Fibroblast of villous mesenchyme (primary cell): ENCODE results near the gene ARHGAP10. TPM values are rescaled to one million over a fixed set of nuclear protein-coding genes. Genes with fewer than 3 reads are reported as not detected.

Experiments
- DNase-seq: peaks from one replicate; pipeline ENCODE4 v3.0.0-alpha.2; 2010; ENCODE audit warnings: low read depth
- H3K4me3 ChIP-seq: 2 replicates; pipeline ENCODE4 v1.5.1; 2011; ENCODE audit warnings: low read depth, mild to moderate bottlenecking, low read length
- total RNA-seq: library from RNA; depleted of rRNA; stranded (reverse); fragments of >200 nt; gene quantifications from 2 replicates; pipeline ENCODE4 v1.2.3, GENCODE V29; 2012
- TF ChIP-seq, protein P1 (sequence below): IDR thresholded peaks from 2 replicates; pipeline ENCODE4 v1.5.1; 2012; ENCODE audit warnings: low read depth, mild to moderate bottlenecking, low read length; ENCODE audit not compliant: insufficient read depth

The ARHGAP10 gene
- total RNA-seq, 1 donor, result 41.5 TPM

DNA sequence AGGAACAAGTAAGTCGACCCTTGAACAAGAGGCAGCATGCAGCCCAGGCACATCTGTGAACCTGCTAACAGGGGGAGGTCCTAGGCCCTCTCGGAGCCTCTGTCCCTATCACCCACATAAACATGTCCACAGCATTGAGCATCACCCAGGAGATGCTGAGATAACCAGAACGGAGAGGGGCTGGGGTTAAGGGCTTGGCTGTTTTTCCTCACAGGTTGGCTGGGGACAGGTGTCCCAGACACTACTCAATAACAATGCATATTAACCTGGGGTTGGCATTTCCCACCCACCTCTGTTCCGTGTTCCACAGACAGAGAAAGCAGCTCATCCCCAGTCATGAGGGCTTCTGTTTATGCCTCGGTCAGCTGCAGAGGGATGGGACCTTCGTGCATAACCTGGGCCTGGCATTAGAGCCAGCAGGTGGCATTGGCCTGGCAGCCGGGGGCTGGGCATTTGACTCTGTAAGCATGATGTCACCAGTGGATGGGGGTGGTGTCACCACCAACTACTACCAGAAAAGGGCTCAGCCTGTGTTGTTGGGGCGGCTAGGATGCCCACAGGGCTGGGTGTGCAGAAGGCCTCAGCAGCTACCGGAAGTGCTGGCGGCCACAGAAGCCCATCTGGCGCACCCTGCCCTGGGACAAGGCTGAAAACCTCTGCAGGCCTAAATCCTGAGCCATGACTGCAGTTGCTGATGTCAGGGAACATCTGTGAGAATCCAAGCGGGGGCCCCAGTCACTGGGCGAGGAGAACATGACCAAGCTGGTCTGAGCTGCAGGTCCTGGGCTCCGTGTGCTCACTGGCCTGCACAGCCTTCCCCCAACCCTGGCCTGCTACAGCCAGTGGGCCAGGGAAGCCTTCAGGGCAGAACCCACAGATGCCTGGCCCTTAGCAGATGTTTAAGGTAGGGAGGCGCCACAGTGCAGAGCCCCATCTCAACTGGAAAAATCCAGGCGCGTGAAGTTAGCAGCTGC, 358.9 kb downstream of the ARHGAP10 start:
- TF ChIP-seq, protein P1, sequence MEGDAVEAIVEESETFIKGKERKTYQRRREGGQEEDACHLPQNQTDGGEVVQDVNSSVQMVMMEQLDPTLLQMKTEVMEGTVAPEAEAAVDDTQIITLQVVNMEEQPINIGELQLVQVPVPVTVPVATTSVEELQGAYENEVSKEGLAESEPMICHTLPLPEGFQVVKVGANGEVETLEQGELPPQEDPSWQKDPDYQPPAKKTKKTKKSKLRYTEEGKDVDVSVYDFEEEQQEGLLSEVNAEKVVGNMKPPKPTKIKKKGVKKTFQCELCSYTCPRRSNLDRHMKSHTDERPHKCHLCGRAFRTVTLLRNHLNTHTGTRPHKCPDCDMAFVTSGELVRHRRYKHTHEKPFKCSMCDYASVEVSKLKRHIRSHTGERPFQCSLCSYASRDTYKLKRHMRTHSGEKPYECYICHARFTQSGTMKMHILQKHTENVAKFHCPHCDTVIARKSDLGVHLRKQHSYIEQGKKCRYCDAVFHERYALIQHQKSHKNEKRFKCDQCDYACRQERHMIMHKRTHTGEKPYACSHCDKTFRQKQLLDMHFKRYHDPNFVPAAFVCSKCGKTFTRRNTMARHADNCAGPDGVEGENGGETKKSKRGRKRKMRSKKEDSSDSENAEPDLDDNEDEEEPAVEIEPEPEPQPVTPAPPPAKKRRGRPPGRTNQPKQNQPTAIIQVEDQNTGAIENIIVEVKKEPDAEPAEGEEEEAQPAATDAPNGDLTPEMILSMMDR, result no peak
- H3K4me3 ChIP-seq, result no peak overlapping the region
- DNase-seq, result no peak

DNA sequence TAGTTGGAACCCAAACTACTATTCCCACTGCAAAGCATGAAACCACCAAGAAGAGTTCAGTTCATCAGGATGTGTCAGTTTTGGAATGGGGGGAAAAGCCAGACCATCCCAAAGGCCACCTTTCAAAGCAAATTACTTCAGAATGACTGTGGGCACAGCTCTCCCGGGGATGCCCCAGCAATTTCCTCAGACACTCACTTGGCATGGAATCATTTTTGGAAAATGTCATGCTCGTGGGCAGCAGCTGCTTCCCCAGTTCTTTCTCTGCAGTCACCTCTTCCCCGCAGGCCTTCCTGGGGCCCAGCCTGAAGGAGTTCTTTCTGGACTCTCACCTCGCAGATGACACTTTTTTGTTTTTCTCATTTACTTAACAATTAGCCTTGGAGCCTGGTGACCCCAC, 360.0 kb downstream of the ARHGAP10 start:
- TF ChIP-seq, protein P1, result no peak
- DNase-seq, result no peak
- no peak overlapping the region for H3K4me3 ChIP-seq

DNA sequence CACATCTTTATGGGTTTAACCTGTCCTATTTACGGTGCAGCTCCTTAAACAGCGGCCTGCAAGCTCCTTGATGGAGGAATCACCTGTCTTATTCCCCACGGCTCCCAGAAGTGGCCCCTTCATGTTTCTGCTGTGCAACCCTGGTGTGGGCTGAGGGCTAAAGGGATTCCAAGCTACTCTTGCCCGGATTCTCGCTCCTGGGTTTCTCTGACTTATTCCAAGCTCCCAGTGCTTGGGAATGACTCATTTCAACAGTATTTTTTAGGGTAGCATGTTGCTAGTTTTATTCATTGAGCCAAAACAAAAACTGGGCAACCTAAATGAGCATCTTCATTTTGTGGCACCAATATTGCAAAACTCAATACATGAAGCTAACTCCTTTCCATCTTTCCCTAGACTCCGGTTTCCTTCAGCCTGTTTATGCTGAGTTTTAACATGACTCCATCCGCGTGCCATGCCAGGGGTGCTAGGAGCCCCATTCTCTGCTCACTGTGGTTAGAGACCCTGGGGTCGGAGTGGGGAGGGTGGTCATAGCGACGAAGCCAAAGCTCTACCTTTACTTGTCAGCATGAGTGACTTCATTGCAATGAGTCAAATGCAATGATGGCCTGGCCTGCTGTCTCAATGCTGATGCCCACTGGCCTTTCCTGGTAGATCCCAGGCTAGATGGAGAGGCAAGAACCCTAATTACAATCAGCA, 360.6 kb downstream of the ARHGAP10 start:
- no peak overlapping the region for H3K4me3 ChIP-seq
- no peak for DNase-seq
- TF ChIP-seq, protein P1, result no peak

DNA sequence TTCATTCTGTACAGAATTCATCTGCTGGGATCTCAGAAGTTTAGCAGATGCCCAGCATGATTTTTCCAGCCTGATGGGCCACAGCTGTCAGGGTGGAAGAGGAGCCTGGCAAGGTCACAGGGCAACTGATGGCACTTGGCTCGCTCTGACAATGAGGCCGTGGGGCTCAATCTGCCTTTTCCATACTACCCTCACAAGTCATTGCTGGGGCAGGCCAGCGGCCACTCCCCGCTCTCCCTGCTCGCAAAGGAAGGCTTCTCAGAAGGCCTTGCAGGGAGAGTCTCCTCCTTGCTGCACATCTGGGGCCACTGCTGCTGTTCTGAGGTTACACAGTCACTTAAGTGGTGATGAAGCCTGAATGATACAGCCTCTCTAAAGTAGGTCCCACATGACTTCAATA, 361.2 kb downstream of the ARHGAP10 start:
- H3K4me3 ChIP-seq, result no peak overlapping the region
- no peak for DNase-seq
- TF ChIP-seq, protein P1, result no peak

DNA sequence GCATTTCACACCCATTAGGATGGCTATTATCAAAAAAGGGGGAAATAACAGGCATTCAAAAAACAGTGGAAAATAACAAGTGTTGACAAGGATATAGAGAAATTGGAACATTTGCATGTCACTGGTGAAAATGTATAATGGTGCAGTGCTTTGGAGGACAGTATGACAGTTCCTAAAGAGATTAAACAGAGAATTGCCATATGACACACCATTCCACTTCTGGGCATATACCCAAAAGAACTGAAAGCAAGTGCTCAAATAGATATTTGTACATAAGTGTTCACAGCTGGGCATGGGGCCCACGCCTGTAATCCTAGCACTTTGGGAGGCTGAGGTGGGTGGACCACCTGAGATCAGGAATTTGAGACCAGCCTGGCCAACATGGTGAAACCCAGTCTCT, 362.3 kb downstream of the ARHGAP10 start:
- DNase-seq, result no peak
- TF ChIP-seq, protein P1, result no peak
- H3K4me3 ChIP-seq, result no peak overlapping the region

DNA sequence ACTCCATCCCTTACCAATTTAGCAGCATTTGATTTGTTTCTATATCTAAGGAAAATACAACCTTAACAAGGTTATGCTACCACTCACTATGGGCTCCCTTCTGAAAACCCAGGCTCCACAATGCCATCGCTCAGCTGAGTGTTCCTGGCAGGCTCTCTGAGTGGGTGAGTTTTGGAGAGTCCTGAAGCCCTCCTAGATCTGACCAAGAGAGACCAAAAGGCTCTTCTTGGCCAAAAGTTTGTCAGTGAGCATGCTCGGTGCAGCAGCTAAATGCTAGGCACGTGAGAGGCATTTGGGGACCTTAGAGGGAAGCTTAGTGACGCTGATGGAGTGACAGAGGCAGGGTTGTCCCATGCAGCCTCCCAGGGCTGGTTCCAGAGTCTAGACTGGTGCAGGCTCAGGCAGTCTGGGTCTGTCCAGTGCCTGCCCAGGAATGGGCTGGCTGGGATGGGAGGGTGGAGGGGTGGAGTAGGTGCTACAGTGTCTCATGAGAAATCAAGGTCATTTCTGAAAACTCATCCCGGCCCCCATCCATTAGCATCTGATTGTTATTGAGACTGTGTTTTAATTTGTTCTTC, 363.5 kb downstream of the ARHGAP10 start:
- no peak overlapping the region for H3K4me3 ChIP-seq
- DNase-seq, result no peak
- TF ChIP-seq, protein P1, result no peak
